ENCODE measurements around the gene CCDC142.
"Not testable (repeated sequence)": the region's sequence is repeated elsewhere in the genome, so short reads cannot be mapped to it uniquely, and the experiment has no call there.

CCDC142 gene

GRCh38 chr2:74462054-74462785 lies 20.6 kb downstream of the CCDC142 start:
- no peak for DNase-seq

- DNase-seq = no peak
Observed at GRCh38 chr2:74461187-74462053, 21.4 kb downstream of the CCDC142 start.

GRCh38 chr2:74460187-74460586 lies 22.6 kb downstream of the CCDC142 start:
- DNase-seq = not testable (repeated sequence)

- DNase-seq = not testable (repeated sequence)
Observed at GRCh38 chr2:74459503-74460118, 23.2 kb downstream of the CCDC142 start.

- DNase-seq = peak in 1 of 3 experiments; percentile 60
Observed at GRCh38 chr2:74458938-74459363, 23.8 kb downstream of the CCDC142 start.

GRCh38 chr2:74458132-74458937 lies 24.5 kb downstream of the CCDC142 start, which contains the start of gene WBP1:
Gene WBP1, plus strand, starts transcription at chr2:74458438. Its CDS starts 165 bp downstream, at chr2:74458603.
- DNase-seq = peak; percentile 96 to 100 (median 100)

- peak; percentile 66 to 95 (median 94) for DNase-seq
Observed at GRCh38 chr2:74457549-74458131, 25.2 kb downstream of the CCDC142 start.

- no peak for DNase-seq
Observed at GRCh38 chr2:74457129-74457548, 25.7 kb downstream of the CCDC142 start.

- peak; percentile 93 to 99 (median 97) for DNase-seq
Observed at GRCh38 chr2:74454654-74455511, 27.9 kb downstream of the CCDC142 start, which contains the start of gene INO80B. Gene INO80B, plus strand, starts transcription at chr2:74455087. Its CDS starts 30 bp downstream, at chr2:74455117.

- DNase-seq = no peak
Observed at GRCh38 chr2:74450570-74451190, 32.1 kb downstream of the CCDC142 start.

- DNase-seq = no peak
Observed at GRCh38 chr2:74448771-74449170, 34.0 kb downstream of the CCDC142 start.

- no peak for DNase-seq
Observed at GRCh38 chr2:74447230-74447999, 35.4 kb downstream of the CCDC142 start.

- DNase-seq = no peak
Observed at GRCh38 chr2:74444498-74445318, 38.1 kb downstream of the CCDC142 start.

GRCh38 chr2:74442483-74443297 lies 40.1 kb downstream of the CCDC142 start:
- DNase-seq = not testable (repeated sequence)

GRCh38 chr2:74441690-74442482 lies 40.9 kb downstream of the CCDC142 start, which contains the start of gene RTKN:
Gene RTKN, minus strand, starts transcription at chr2:74441937. Its CDS starts 121 bp downstream, at chr2:74441816.
- DNase-seq = peak in 2 of 3 experiments; percentile 72 to 93

GRCh38 chr2:74441170-74441689 lies 41.6 kb downstream of the CCDC142 start:
- no peak for DNase-seq
